NCI-H2107 treated with DMSO at 0.1 percent for 48 hours (cell line): ENCODE measurements around the gene DNAJC5G.
"Not testable (repeated sequence)": the region's sequence is repeated elsewhere in the genome, so short reads cannot be mapped to it uniquely, and the experiment has no call there.

Source experiments
- DNase-seq: peaks from one replicate; lab custom pipeline; 2025; ENCODE audit not compliant: unreplicated experiment; lab: John Stamatoyannopoulos, UW

Gene DNAJC5G

GRCh38 chr2:27306573-27307286, 31.5 kb downstream of the DNAJC5G start:
- DNase-seq, result no peak

- no peak for DNase-seq
Measured at GRCh38 chr2:27307287-27307544, 32.0 kb downstream of the DNAJC5G start.

- no peak for DNase-seq
Measured at GRCh38 chr2:27307545-27308358, 32.5 kb downstream of the DNAJC5G start.

DNA sequence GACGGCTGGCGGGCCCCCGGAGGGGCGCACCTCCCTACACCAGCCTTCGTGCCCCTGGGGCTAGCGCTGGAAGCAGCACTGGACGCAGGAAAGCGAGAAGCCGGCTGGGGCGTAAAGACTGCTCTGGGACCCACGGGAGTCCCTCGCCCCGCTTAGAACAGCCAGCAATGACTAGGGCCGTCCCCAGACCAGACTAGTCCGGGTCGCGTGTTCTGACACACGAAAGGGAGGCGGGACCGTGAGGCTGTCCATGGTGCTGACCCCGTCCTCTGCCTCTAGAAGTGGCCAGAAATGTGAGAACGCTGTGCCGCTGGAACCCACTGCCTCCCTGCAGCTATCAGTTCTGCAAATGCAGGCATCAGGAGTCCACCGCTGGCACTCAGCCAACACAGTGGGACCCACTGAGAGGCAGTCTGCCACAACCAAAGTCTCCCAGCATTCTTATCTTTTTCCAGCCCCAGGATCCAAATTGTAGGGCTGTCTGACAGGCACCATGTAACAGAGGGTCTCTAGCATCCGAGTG, 33.2 kb downstream of the DNAJC5G start, which contains the start of gene UCN:
Gene UCN, minus strand, starts transcription at position 87 of the 523 bp plus-strand sequence. CDS start 550 bp downstream, outside the sequence.
- DNase-seq, result no peak

DNA sequence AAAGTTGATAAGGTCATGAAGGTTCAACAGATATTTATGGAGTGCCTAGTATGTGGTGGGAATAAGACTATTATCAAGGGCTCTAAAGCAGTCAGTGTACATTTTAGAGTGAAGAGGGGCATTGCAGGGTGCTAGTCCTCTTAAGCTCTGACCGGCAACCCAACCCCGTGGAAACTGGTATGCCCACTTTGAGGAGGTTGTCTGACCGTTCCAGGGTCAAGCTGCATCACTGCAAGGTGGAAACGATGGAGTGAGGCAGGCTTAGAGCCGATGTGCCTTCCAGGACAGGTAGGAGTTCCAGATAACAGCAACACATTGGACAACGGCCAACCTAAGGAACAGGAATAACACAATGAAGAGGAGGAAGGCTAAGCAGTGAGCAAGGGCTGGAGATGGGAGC, 34.4 kb downstream of the DNAJC5G start:
- no peak for DNase-seq

DNA sequence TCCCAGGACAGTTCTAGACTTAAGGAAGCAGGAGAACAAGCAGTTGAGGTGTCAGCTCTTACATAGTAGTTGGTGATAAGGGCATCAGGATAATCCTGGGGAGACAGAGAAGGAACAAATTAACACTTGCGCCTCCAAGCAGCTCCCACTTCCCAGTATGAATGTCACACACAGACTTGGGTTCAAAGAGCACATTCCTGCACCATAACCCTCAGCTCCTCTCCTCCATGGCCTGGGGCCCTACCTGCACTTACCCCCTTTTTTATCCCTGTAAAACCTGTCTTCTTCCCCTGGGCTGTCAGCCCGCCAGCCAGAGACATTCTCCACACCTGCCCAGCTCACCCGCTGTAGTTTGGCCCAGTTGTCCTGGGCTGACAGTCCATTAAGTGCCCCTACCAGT, 36.9 kb downstream of the DNAJC5G start:
- DNase-seq, result no peak

DNA sequence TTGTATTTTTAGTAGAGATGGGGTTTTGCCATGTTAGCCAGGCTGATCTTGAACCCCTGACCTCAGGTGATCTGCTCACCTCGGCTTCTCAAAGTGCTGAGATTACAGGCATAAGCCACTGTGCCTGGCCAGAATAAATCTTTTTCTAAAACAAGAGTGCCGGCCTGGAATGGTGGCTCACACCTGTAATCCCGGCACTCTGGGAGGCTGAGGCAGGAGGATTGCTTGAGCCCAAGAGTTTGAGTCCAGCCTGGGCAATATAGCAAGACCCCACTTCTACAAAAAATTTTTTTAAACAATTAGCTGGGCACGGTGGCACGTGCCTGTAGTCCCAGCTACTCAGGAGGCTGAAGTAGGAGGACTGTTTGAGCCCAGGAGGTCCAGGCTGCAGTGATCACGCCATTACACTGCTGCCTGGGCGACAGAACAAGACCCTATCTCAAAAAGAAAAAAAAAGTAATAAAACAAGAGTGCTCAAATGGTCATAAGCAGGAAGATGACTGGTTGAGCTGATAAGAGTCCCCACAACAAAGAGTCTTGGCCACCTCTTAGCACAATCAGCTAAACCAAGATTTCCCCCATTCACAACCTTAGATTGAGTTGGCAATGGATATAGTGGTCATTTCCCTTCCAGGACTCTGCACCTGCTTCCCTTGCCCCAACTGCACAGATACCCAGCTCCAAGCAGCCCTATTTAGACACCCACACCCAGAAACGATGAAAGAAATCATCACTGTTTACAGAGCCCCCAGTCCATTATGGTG, 38.8 kb downstream of the DNAJC5G start:
- DNase-seq, result no peak

GRCh38 chr2:27314709-27315108, 39.5 kb downstream of the DNAJC5G start:
- no peak for DNase-seq

- DNase-seq, result no peak
Measured at GRCh38 chr2:27315122-27315521, 39.9 kb downstream of the DNAJC5G start.

- DNase-seq, result no peak
Measured at GRCh38 chr2:27316655-27317412, 41.6 kb downstream of the DNAJC5G start.

- DNase-seq, result not testable (repeated sequence)
Measured at GRCh38 chr2:27319839-27320238, 44.6 kb downstream of the DNAJC5G start.

GRCh38 chr2:27320958-27321543, 45.8 kb downstream of the DNAJC5G start:
- DNase-seq, result no peak

DNA sequence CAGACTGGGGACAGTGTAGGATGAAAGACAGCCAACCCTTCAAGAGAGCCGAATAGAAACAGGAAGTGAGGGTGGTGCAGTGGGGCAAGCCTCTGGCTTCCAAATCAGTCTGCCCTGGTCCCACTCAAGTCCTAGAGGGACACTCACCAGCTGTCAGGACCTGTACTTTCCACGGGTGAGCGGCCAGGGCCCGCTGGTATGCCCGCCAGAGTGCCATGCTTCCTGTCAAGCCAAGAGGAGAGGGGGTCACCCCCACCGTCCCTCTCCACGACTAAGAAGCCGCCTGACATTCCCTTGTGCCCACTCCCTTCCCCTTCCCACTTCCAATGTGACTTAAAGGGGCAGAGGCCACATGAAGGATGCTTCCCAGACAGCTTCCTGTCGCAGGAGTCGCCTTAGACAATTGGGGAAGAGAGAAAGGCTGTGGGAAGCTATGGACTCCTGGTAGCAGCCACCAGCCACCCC, 47.1 kb downstream of the DNAJC5G start:
- no peak for DNase-seq

GRCh38 chr2:27322766-27323595, 47.7 kb downstream of the DNAJC5G start, which contains the start of gene MPV17:
Gene MPV17, minus strand, starts transcription at chr2:27323097. Its CDS starts 580 bp downstream, at chr2:27322517.
- peak; percentile 79 for DNase-seq

- no peak for DNase-seq
Measured at GRCh38 chr2:27323596-27324285, 48.5 kb downstream of the DNAJC5G start.

DNA sequence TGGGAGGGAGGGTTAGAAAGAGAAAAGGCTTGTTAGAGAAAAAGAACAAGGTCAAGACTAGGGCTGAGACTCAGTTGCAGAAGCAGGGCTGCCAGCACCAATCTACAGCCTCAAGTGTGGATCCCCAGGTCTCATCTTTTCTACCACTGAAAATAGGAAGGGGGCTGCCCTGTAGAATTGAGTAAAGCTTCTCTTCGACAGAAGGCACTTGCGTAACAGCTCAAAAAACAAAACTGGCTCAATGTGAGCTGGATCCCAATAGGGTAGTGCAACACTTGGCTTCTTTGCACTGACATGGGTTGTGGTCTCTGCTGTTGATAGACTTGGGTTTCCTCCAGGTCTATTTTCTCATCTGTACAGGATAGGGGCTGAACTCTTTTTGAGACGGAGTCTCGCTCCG, 49.5 kb downstream of the DNAJC5G start:
- no peak for DNase-seq
